ENCODE measurements around the gene TDRD12. TPM values are rescaled to one million over a fixed set of nuclear protein-coding genes. Genes with fewer than 3 reads are reported as not detected.
"Not testable (repeated sequence)": the region's sequence is repeated elsewhere in the genome, so short reads cannot be mapped to it uniquely, and the experiment has no call there.

The TDRD12 gene
- total RNA-seq, 1 experiment from 2014 or later = 0.05 TPM

DNA sequence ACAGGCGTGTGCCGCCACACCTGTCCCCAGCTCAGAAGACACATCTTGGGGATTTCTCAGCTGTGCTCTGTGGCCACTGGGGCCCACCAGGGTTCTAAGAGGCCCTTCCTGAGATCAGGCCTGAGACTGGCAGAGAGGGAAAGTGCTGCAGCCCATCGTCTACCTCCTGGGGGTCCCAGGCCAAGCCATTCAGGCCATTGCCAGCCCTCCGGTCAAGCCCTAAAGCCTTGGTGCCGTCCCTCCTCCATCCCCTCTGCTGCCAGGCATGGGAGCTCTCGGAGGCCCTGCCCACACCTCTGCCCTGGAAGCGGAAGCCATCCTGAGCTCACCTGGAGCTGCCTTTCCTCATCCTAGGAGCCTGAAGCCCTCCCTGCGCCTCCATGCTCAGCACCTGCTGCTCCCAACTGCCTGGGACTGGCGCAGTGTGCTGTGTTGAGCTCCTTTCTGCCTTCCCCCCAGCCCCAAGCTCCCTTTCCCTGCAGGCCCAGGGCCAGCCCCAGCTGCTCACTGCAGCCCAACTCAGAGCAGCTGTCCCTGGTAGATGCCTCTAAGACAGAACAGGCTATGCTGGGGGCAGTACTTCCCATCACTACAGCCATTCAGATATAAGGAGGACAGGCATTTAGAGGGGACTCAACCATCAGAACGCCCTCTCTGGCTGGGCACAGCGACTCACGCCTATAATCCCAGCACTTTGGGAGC, 147.1 kb downstream of the TDRD12 start:
- no peak for DNase-seq (ENCODE audit: low read depth)

DNA sequence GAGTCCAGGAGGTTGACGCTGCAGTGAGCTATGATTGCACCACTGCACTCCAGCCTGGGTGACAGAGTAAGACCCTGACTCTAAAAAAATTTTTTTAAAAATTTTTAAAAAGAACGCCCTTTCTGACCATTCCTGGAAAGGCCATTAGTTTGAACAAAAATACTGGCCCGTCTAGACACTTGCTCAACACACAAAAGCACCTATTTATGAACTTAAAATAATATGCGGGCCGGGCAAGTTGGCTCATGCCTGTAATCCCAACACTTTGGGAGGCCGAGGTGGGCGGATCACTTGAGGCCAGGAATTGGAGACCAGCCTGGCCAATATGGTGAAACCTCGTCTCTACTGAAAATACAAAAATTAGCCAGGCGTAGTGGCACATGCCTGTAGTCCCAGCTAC, 147.9 kb downstream of the TDRD12 start:
- not testable (repeated sequence) for DNase-seq (ENCODE audit: low read depth)

DNA sequence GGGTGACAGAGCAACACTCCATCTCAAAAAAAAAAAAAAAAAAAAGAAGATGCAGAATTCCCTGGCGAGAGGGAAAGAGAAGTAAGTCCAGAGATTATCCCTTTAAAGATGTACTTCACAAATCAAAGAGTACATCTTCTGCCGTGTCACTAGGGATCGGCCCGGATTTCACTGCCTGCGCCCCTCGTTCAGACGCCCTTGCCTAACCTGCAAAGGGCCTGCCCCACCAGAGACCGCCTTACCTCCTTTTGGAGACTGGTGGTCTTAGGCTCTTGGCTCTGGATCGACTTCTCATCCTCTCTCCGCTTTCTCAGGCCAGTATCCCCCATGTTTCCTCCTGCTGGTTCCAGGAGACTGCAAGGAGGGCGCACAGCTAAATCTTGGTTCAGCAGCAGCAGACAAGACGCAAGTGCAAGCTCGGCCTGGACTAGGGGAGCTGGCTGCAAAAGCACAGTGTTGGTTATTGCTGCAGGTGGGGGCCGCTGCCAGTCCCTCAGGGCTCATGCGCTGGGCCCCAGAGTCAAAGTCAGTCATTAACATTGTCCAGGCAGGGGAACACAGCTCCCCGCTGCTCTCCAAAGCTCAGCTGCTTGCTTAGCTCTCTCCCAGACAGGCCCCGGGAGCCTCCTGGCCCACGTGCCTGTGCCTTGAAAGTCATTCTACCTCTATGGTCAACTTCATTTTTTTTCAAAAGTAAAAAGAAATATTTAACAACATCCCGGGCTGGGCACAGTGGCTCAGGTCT, 148.8 kb downstream of the TDRD12 start:
- no peak for DNase-seq (ENCODE audit: low read depth)

DNA sequence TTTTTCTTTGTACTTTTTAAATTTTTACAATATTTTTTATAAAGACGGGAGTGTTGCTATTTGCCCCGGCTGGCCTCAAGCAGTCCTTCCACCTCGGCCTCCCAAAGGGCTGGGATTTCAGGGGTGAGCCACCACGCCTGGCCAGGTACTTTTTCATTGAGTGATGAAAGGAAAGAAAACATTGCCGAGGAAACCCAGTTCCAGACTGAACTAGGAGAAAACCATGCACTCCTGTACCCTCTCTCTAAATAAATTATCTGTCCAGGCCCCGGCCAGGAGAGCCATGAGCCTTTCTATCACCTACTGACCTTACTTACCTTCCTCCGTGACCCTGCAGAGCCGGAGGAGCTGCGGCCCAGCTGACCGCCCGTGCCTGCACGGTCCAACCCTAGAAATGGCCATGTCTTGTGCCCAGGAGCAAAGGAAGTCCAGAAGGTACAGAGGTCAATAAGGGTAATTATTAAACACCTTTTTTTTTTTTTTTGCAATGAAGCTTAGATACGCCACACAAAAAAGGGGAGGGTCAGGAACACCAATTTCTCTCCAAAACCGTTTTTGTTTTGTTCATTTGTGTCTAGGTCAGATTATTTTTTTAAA, 149.9 kb downstream of the TDRD12 start, which contains the start of gene SLC7A9:
TSS of gene SLC7A9 (minus strand) at position 399 of the 597 bp plus-strand sequence. CDS start 1,233 bp downstream, outside the sequence.
- no peak for DNase-seq (ENCODE audit: low read depth)

DNA sequence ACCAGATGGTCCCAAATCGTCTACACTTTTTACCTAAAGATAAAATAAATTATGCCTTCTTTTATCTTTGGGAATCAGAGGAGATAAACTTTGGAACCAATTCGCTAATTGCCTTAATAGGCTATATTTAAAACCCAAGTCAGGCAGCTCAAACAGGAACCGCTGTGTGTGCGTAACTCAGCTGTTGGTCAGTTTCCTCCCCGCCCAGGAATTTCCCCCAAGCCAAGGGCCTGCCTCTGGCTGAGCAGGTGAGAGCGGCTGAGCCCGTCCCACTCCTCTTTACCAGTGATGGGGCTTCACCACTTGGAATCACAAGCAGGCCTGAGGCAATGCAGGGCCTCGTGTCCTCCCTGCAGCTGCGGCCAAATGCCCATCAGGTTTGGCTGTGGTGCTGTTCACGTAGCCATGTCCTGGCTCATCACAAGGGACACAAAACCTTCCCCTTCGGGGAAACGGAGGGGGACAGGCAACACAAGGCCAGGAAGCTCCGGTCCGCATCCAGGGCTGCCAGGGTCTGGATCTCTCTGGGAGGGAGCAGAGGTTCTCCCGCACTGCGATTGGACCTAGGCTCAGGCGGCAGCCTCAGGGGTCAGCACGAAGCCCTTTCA, 150.5 kb downstream of the TDRD12 start:
- no peak for DNase-seq (ENCODE audit: low read depth)

DNA sequence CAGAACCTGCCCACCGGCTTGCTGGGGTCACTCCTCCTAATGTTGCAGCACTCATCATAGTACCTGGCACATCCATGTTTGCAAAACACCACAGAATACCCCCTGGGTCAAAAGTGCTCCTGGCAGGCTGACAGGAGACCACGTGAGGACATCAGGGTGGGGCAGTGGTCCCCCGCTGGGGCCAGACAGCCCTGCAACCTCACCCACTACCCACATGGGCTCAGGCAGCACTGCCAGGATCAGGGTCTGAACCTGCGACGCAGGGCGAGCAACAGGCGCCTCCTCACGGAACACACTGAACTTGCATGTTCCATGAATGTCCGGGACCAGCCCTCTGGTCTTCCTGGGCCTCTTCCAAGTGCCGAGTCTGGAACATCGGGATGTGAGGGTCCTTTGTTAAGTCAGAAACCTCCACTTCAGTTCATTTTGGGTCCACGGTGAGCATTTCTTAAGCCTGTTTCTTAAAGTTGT, 151.4 kb downstream of the TDRD12 start:
- no peak for DNase-seq (ENCODE audit: low read depth)

DNA sequence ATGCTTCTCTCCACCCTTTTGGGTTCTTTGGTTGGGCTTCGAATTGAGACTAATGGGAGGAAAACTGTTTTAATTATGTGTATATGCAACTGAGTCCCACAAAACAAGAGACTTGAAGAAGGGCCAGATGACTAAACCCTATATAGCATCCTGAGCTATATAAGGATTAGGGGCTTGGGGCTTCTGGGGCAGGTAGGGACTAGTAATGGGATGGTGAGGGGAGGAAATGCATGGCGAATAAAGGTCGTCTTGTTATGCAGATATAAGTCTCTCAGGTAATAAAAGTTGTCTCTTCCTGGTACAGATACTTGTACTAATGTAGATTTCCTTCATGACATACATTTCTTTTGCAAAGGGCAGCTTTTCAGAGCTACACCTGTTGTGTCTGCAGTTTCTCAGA, 152.8 kb downstream of the TDRD12 start:
- DNase-seq (ENCODE audit: low read depth) = no peak

DNA sequence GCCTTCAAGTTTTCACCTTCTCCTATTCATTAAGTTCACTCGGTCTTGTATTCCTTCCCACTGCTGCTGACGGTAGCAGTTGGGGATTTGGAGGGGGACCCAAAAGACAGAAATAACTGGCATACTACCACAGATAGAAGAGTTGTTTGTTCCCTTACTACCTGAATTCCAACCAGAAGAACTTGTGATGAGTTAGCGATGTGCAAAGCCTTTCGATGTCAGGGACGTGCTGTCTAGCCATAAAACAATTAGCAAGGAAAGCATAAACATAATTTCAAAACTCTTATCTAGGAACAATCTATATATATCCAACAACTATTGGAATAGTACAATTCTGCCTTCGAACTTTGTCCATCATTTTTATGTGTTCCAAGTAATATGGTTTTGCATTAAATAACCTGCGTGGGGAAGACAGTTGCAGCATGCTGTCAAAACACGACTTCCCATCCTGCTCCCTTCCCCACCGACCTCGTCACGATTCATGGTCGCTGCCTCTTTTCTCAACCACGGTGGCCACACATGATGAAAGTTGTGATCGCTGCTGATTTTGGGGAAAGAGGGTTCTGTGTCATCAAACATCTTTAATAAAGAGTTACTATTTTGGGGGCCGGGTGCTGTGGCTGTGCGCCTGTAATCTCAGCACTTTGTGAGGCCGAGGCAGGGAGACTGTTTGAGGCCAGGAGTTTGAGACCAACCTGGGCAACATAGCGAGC, 153.8 kb downstream of the TDRD12 start:
- no peak for DNase-seq (ENCODE audit: low read depth)

DNA sequence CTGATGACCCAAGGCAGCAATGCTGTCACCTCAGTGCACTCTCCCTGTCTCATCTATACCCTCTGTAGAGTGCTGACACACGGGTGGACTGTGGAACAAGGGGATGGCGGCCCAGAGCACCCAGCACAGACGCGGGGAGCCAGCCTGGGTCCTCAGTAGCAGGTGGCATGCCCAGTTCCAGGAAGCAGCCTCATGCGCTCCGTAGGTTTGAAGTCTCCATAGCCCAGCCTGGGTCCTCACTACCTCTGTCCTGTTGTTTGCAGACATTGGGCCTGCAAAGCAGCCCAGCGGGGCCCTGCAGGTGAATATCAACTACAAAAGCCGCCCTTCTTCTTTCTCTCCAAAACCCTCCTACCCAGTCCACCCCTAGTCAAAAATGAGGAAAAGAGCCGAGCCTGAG, 155.0 kb downstream of the TDRD12 start:
- DNase-seq (ENCODE audit: low read depth) = no peak

DNA sequence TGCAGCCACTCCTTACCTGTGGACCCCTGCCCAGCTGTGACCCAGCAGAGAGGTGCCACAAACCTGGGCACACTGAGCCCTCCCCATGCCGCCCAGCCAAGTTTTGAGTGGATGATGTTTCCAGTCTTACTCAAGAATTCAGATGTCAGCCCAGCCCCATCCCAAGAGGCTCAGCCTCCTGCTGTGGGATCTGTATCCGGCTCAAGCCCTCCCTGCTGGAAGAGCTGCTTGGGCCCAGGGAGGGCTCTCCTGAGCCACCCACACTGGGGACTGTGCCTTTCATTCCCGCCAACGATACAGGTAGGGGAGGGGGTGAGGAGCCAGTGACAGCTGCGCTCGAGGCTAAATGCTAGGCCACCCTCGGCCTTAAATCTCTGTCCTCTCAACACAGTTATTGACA, 155.9 kb downstream of the TDRD12 start:
- DNase-seq (ENCODE audit: low read depth) = no peak

DNA sequence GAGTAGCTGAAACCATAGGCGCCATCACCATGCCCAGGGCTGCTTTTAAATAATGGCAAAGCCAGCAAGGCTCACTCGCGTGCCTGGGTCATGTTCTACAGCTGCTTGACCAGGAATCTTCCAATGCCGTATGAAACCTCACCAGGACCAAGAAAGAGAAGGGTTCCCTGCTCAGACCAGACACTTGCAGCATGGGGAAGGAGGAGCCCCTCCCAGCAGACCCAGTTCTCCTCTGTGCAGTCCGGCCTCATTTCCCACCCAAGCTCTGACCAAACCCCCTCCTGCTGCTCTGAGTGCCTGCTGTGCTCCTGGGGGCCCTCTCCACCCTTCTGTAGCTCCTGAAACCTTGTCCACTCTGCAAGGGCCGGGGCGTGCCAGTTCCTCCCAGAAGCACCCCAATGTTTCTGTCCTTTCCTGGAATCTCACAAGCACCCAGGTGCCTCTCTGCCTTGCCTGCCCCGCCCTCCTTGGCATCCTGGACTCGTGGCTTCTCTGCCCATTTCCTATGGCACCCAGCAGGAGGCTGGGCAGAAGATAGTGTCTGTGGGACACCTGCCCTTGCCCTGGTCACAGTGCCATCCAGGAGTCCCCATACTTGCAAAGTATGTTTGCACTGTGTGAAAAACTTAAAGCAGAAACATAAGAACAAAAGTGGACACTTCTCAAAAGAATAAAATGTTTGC, 156.8 kb downstream of the TDRD12 start:
- no peak for DNase-seq (ENCODE audit: low read depth)

DNA sequence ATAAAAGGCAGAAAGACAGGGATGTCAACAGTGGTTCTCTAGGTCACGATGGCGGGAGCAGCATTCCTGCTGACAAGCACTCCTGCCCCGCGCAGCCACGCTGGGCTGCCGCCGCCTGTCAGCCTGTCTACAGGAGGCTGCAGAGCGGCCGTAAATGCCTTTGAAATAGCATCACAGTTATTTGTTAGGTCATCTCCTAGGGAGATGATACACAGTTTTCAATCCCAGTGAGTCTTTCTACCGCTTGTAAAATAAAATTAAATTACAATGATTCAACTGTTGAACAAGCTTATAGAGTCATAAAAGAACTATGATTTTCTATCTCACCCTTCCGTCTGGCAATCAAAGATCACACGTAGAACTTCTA, 157.3 kb downstream of the TDRD12 start:
- peak; percentile 58 for DNase-seq (ENCODE audit: low read depth)

Small RNA genes lying within 50 kb of the gene (small RNA-seq; reads per million reads assigned to genes)
- not detected for gene RN7SKP22

Other genes with a start within 250 kb of the TDRD12 start
- gene PDCD5, start 138.6 kb upstream of the TDRD12 start, total RNA-seq (2014; rRNA removed; shearing (Covaris generic)) = 239 and 252 TPM in 2 replicates
- gene ANKRD27, start 44.6 kb upstream of the TDRD12 start, total RNA-seq (2014; rRNA removed; shearing (Covaris generic)) = 37.5 and 45.3 TPM in 2 replicates
- 1.9 and 2.2 TPM in 2 replicates for gene RGS9BP, start 43.9 kb upstream of the TDRD12 start, total RNA-seq (2014; rRNA removed; shearing (Covaris generic))
- gene NUDT19, start 27.9 kb upstream of the TDRD12 start, total RNA-seq (2014; rRNA removed; shearing (Covaris generic)) = 8.9 and 15.4 TPM in 2 replicates
- gene SLC7A9, start 150.0 kb downstream of the TDRD12 start, total RNA-seq (2014; rRNA removed; shearing (Covaris generic)) = not detected in 2 replicates

Measured in HT1080 (cell line).